ENCODE measurements around the gene CD274.
"Not testable (repeated sequence)": the region's sequence is repeated elsewhere in the genome, so short reads cannot be mapped to it uniquely, and the experiment has no call there.

DNA sequence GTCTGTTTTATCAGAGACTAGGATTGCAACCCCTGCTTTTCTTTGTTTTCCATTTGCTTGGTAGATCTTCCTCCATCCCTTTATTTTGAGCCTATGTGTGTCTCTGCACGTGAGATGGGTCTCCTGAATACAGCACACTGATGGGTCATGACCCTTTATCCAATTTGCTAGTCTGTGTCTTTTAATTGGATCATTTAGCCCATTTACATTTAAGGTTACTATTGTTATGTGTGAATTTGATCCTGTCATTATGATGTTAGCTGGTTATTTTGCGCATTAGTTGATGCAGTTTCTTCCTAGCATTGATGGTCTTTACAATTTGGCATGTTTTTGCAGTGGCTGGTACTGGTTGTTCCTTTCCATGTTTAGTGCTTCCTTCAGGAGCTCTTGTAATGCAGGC lies 25.3 kb downstream of the CD274 start:
- not testable (repeated sequence) for TF ChIP-seq EZH2 (IDR thresholded peaks at IDR 0.05; ENCODE audit: borderline replicate concordance, low read depth, low read length, severe bottlenecking); CTCF (IDR thresholded peaks at IDR 0.05; ENCODE audit: borderline replicate concordance, extremely low read depth, low read length, poor library complexity, severe bottlenecking)

Data from DND-41 (cell line).